ENCODE data around the gene NAGLU. TPM values are rescaled to one million over a fixed set of nuclear protein-coding genes. Genes with fewer than 3 reads are reported as not detected.
A peak's percentile ranks its signal among the peaks of the same experiment; 100 is the strongest.

Gene NAGLU
- total and polyA plus RNA-seq, 2 of the 13 experiments (the other 11 are each of a cell fraction or from before 2014, with no cell fraction given) = 28.2 to 40.1 TPM

- no peak for TF ChIP-seq ZEB1 (IDR thresholded peaks at IDR 0.05; ENCODE audit: insufficient replicate concordance, low read depth)
- no peak for TF ChIP-seq ZNF768 (CRISPR knock-in tag; IDR thresholded peaks at IDR 0.05)
- TF ChIP-seq FOXC1 (CRISPR knock-in tag; IDR thresholded peaks at IDR 0.05; ENCODE audit: borderline replicate concordance) = no peak
- TF ChIP-seq STAT6 (CRISPR knock-in tag; IDR thresholded peaks at IDR 0.05; ENCODE audit: borderline replicate concordance) = no peak
- TF ChIP-seq NFATC3 (CRISPR knock-in tag; IDR thresholded peaks at IDR 0.05) = peak; percentile 44; the same call in 1 of the 2 replicates
- TF ChIP-seq, protein P1, sequence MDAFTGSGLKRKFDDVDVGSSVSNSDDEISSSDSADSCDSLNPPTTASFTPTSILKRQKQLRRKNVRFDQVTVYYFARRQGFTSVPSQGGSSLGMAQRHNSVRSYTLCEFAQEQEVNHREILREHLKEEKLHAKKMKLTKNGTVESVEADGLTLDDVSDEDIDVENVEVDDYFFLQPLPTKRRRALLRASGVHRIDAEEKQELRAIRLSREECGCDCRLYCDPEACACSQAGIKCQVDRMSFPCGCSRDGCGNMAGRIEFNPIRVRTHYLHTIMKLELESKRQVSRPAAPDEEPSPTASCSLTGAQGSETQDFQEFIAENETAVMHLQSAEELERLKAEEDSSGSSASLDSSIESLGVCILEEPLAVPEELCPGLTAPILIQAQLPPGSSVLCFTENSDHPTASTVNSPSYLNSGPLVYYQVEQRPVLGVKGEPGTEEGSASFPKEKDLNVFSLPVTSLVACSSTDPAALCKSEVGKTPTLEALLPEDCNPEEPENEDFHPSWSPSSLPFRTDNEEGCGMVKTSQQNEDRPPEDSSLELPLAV (CRISPR knock-in tag; conservative IDR thresholded peaks at IDR 0.05; ENCODE audit: low read depth) = no peak
- no peak for TF ChIP-seq ZNF484 (CRISPR knock-in tag; IDR thresholded peaks at IDR 0.05; ENCODE audit: borderline replicate concordance, low read depth)
- no peak for TF ChIP-seq ZNF780A (CRISPR knock-in tag; IDR thresholded peaks at IDR 0.05)
- TF ChIP-seq ZNF883 (CRISPR knock-in tag; IDR thresholded peaks at IDR 0.05; ENCODE audit: not compliant biosample characterization) = no peak
- no peak for TF ChIP-seq ZNF724P (CRISPR knock-in tag; IDR thresholded peaks at IDR 0.05; ENCODE audit: borderline replicate concordance)
- TF ChIP-seq SRSF1 (optimal IDR thresholded peaks at IDR 0.05; ENCODE audit: low read depth, low read length) = no peak
- TF ChIP-seq ZNF10 (CRISPR knock-in tag; IDR thresholded peaks at IDR 0.05; ENCODE audit: borderline replicate concordance, low read depth) = no peak
Measured at GRCh38 chr17:42563143-42563509, 27.1 kb downstream of the NAGLU start (continued).

Measured in HepG2 (cell line).